ENCODE results near the gene ENDOG.

Gene ENDOG

DNA sequence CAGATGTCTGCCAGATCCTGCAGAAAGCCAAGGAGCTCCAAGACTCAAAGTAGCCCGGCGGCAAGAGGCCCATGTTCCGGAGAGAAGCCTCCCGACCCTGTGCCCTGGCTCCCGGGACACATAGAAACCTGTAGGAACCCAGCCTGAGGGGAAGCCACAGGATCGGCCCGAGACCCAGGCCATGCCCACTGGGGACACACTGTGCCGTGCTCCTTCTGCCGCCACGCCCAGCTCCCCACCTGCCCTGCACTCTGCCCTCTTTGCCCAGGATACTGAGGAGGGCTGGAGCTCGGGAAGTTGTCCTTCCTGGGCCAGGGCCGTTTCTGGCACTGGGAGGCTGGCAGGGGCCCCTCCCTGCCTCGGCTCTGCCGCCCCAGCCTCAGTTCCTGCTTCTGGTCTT, 10.5 kb upstream of the ENDOG start:
- TF ChIP-seq, protein P1, sequence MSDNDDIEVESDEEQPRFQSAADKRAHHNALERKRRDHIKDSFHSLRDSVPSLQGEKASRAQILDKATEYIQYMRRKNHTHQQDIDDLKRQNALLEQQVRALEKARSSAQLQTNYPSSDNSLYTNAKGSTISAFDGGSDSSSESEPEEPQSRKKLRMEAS (IDR thresholded peaks at IDR 0.05; ENCODE audit: low read depth, low read length) = no peak
- no peak for TF ChIP-seq MYC (IDR thresholded peaks at IDR 0.05; ENCODE audit: low read depth, low read length)
- TF ChIP-seq, protein P2, sequence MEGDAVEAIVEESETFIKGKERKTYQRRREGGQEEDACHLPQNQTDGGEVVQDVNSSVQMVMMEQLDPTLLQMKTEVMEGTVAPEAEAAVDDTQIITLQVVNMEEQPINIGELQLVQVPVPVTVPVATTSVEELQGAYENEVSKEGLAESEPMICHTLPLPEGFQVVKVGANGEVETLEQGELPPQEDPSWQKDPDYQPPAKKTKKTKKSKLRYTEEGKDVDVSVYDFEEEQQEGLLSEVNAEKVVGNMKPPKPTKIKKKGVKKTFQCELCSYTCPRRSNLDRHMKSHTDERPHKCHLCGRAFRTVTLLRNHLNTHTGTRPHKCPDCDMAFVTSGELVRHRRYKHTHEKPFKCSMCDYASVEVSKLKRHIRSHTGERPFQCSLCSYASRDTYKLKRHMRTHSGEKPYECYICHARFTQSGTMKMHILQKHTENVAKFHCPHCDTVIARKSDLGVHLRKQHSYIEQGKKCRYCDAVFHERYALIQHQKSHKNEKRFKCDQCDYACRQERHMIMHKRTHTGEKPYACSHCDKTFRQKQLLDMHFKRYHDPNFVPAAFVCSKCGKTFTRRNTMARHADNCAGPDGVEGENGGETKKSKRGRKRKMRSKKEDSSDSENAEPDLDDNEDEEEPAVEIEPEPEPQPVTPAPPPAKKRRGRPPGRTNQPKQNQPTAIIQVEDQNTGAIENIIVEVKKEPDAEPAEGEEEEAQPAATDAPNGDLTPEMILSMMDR (IDR thresholded peaks at IDR 0.05; ENCODE audit: low read depth, low read length) = no peak
- TF ChIP-seq POLR2A (IDR thresholded peaks at IDR 0.05; ENCODE audit: extremely low read depth, insufficient read length) = no peak
- H3K4me3 ChIP-seq (ENCODE audit: low read depth, low read length) = no peak overlapping the region
- DNase-seq (ENCODE audit: low read depth) = no peak

DNA sequence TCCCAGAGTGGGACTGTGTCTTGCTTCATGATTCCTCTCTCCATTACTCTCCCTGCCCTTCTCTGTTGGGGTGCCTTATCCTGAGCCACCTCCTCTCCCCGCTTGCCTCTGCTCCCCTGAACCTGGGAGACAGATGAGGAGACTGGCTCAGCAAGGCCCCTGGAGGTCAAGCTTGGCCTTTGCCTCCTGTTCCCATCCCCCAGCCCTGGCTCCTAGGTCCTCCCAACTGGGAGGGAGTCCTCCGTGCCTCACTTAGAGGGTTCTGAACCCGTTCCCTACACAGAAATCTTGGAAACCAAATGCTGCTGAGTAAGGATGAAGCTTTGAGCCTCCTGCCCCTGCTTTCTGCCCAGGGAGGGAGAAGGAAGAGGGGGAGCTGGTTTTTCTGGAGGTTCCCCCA, 9.8 kb upstream of the ENDOG start:
- DNase-seq (ENCODE audit: low read depth) = no peak
- no peak overlapping the region for H3K4me3 ChIP-seq (ENCODE audit: low read depth, low read length)
- TF ChIP-seq MYC (IDR thresholded peaks at IDR 0.05; ENCODE audit: low read depth, low read length) (no peak), POLR2A (IDR thresholded peaks at IDR 0.05; ENCODE audit: extremely low read depth, insufficient read length) (no peak)
- TF ChIP-seq, protein P2 (IDR thresholded peaks at IDR 0.05; ENCODE audit: low read depth, low read length) = no peak
- TF ChIP-seq, protein P1 (IDR thresholded peaks at IDR 0.05; ENCODE audit: low read depth, low read length) = no peak

DNA sequence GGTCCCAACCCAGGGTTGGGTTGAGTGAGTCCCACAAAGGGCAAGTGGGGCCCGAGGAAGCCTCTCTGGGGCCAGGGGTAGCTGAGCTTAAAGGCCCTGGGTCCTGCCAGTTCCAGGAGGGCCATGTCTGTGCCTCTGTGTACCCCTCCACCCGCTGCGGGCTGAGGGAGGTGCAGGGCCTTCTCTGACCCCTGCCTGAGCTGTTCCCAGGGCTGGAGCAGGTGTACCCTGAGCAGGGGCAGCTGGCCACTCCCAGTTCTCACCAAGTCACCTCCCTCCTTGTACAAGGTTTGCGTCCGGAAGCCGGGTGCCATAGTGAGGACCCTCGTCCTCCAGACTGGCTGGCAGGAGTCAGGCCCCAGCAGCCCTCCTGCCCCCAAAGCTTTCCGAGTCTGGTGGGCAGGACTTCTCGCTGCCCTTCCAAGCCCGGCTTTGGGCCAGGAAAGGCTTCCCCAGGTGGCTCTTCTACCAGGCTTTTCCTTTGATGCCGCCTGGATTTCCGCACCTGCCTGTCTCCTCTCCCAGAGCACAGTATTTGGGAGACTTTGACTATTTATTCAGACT, 9.2 kb upstream of the ENDOG start:
- no peak for DNase-seq (ENCODE audit: low read depth)
- H3K4me3 ChIP-seq (ENCODE audit: low read depth, low read length) = no peak overlapping the region
- TF ChIP-seq POLR2A (IDR thresholded peaks at IDR 0.05; ENCODE audit: extremely low read depth, insufficient read length) = no peak
- TF ChIP-seq, protein P1 (IDR thresholded peaks at IDR 0.05; ENCODE audit: low read depth, low read length) = no peak
- TF ChIP-seq MYC (IDR thresholded peaks at IDR 0.05; ENCODE audit: low read depth, low read length) = no peak
- TF ChIP-seq, protein P2 (IDR thresholded peaks at IDR 0.05; ENCODE audit: low read depth, low read length) = no peak

DNA sequence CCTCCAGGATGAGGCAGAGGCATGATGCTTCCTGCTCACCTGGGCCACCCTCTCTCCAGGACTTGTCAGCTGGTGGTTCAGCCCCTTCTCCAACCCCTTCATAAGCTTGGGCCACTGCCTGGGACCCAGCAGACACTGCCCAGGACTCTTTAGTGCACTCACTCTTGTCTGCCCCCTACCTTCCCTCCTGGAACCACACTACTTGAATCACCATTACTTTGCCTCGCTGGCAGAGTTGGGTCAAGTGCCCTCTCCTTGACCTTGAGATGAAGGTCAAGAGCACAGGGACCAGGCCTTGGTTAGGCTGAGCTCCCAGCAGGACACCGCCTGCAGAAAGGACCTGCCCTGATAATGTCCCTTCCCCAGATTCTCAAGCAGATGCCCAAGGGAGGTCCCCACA, 8.5 kb upstream of the ENDOG start:
- no peak overlapping the region for H3K4me3 ChIP-seq (ENCODE audit: low read depth, low read length)
- DNase-seq (ENCODE audit: low read depth) = no peak
- TF ChIP-seq POLR2A (IDR thresholded peaks at IDR 0.05; ENCODE audit: extremely low read depth, insufficient read length) (no peak), MYC (IDR thresholded peaks at IDR 0.05; ENCODE audit: low read depth, low read length) (no peak)
- TF ChIP-seq, protein P2 (IDR thresholded peaks at IDR 0.05; ENCODE audit: low read depth, low read length) = no peak
- TF ChIP-seq, protein P1 (IDR thresholded peaks at IDR 0.05; ENCODE audit: low read depth, low read length) = no peak

DNA sequence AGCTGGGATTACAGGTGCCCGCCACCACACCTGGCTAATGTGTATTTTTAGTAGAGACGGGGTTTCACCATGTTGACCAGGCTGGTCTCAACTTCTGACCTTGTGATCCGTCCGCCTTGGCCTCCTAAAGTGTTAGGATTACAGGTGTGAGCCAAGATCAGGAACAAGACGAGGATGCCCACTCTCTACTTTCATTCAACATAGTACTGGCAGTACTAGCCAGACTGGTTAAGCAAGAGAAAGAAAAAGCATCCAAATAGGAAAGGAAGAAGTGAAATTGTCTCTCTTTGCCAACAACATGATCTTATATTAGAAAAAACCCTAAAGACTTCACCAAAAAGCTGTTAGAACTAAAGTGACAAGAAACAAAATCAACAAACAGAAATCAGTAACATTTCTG, 7.4 kb upstream of the ENDOG start:
- no peak for TF ChIP-seq MYC (IDR thresholded peaks at IDR 0.05; ENCODE audit: low read depth, low read length)
- no peak for TF ChIP-seq POLR2A (IDR thresholded peaks at IDR 0.05; ENCODE audit: extremely low read depth, insufficient read length)
- TF ChIP-seq, protein P2 (IDR thresholded peaks at IDR 0.05; ENCODE audit: low read depth, low read length) = no peak
- TF ChIP-seq, protein P1 (IDR thresholded peaks at IDR 0.05; ENCODE audit: low read depth, low read length) = no peak
- no peak overlapping the region for H3K4me3 ChIP-seq (ENCODE audit: low read depth, low read length)
- DNase-seq (ENCODE audit: low read depth) = no peak
